Measurements from ENCODE around the gene MMS22L.

MMS22L gene

GRCh38 chr6:97289332-97289731, 6.3 kb upstream of the MMS22L start:
- in situ Hi-C loops (cut with MboI; ENCODE audit: low sequenced_read_pairs, unreplicated experiment): no loop called here
- TF ChIP-seq, protein P1, sequence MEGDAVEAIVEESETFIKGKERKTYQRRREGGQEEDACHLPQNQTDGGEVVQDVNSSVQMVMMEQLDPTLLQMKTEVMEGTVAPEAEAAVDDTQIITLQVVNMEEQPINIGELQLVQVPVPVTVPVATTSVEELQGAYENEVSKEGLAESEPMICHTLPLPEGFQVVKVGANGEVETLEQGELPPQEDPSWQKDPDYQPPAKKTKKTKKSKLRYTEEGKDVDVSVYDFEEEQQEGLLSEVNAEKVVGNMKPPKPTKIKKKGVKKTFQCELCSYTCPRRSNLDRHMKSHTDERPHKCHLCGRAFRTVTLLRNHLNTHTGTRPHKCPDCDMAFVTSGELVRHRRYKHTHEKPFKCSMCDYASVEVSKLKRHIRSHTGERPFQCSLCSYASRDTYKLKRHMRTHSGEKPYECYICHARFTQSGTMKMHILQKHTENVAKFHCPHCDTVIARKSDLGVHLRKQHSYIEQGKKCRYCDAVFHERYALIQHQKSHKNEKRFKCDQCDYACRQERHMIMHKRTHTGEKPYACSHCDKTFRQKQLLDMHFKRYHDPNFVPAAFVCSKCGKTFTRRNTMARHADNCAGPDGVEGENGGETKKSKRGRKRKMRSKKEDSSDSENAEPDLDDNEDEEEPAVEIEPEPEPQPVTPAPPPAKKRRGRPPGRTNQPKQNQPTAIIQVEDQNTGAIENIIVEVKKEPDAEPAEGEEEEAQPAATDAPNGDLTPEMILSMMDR (IDR thresholded peaks at IDR 0.05; ENCODE audit: borderline replicate concordance, control extremely low read depth, extremely low read depth, insufficient read depth, missing control alignments): no peak
- DNase-seq (ENCODE audit: low spot score): no peak

DNA sequence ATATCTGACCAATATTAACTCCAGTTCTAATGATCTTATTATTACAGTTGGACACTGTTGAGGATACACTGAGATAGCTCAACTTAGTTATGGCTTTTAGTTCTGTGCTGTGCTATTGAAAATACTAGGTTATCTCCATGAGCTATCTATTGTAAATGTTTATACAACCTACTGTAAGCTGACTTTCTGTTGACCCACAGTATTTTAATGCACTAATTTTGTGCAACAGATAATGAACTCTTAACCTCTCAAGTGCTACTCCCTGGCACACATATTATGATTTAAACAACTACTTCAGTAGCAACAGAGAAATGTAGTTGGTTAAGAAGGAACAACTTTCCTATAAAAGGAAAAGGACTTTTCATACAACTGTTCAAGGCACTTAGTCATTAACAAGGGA, 5.2 kb upstream of the MMS22L start:
- TF ChIP-seq, protein P1 (IDR thresholded peaks at IDR 0.05; ENCODE audit: borderline replicate concordance, control extremely low read depth, extremely low read depth, insufficient read depth, missing control alignments): no peak
- in situ Hi-C loops (cut with MboI; ENCODE audit: low sequenced_read_pairs, unreplicated experiment): no loop called here
- DNase-seq (ENCODE audit: low spot score): no peak

DNA sequence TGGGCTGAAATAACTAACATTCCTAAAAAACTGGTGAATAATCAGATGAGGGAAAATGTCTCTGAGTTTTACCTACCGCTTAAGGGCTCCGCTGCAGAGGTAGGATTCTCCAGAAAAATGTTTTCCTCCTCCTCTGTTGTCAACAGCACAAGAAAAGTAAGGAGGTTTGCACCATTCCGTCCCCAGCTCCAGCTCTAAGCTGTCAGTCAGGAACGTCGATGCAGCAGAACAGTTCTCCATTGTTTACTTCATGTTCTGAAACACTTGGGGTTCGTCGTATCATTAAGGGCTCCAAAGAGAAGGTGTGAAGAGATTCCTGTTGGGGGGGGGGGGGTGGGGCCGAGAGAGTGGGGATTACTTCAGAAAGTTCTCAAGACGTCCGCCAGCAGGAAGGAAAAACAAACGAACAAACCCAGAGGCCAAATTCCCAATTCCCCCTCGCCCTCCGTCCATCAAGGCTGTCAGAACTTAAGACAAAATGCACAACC, 734 bp downstream of the MMS22L start:
- peak; percentile 26 for DNase-seq (ENCODE audit: low spot score)
- in situ Hi-C loops (cut with MboI; ENCODE audit: low sequenced_read_pairs, unreplicated experiment): no loop called here
- TF ChIP-seq, protein P1 (IDR thresholded peaks at IDR 0.05; ENCODE audit: borderline replicate concordance, control extremely low read depth, extremely low read depth, insufficient read depth, missing control alignments): no peak

- TF ChIP-seq, protein P1 (IDR thresholded peaks at IDR 0.05; ENCODE audit: borderline replicate concordance, control extremely low read depth, extremely low read depth, insufficient read depth, missing control alignments): no peak
- no peak for DNase-seq (ENCODE audit: low spot score)
- in situ Hi-C loops (cut with MboI; ENCODE audit: low sequenced_read_pairs, unreplicated experiment): no loop called here
Observed at GRCh38 chr6:97280766-97281165, 2.2 kb downstream of the MMS22L start.

GRCh38 chr6:97275804-97276203, 7.2 kb downstream of the MMS22L start:
- no peak for DNase-seq (ENCODE audit: low spot score)
- TF ChIP-seq, protein P1 (IDR thresholded peaks at IDR 0.05; ENCODE audit: borderline replicate concordance, control extremely low read depth, extremely low read depth, insufficient read depth, missing control alignments): no peak
- in situ Hi-C loops (cut with MboI; ENCODE audit: low sequenced_read_pairs, unreplicated experiment): no loop called here

GRCh38 chr6:97269821-97270220, 13.2 kb downstream of the MMS22L start:
- TF ChIP-seq, protein P1 (IDR thresholded peaks at IDR 0.05; ENCODE audit: borderline replicate concordance, control extremely low read depth, extremely low read depth, insufficient read depth, missing control alignments): no peak
- DNase-seq (ENCODE audit: low spot score): no peak
- in situ Hi-C loops (cut with MboI; ENCODE audit: low sequenced_read_pairs, unreplicated experiment): no loop called here

DNA sequence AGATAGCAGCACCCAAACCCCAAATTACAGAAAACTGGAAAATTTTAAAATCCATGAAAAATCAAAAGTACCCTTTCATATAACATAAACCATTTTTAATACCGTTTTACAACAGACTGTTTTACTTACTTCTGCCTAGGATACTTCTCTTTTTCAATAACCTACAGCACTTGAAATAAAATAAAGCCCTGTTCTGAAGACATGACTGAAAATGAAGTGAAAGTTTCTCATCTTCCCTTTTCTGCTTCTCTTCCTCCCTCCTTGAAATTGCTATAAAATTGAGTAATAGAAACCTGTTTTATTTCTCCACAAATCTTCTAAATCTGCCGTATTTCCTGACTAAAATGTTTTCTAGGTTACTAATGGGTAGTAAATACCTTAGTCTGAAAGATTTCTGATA, 20.3 kb downstream of the MMS22L start:
- no peak for DNase-seq (ENCODE audit: low spot score)
- in situ Hi-C loops (cut with MboI; ENCODE audit: low sequenced_read_pairs, unreplicated experiment): no loop called here
- TF ChIP-seq, protein P1 (IDR thresholded peaks at IDR 0.05; ENCODE audit: borderline replicate concordance, control extremely low read depth, extremely low read depth, insufficient read depth, missing control alignments): no peak

Data from GM13976 (cell line).